K562 (cell line): ENCODE data around the gene TMTC2. TPM values are rescaled to one million over a fixed set of nuclear protein-coding genes. Genes with fewer than 3 reads are reported as not detected.

Experiments used
- ATAC-seq: fragments of 200-7000 bp; cut with Tn5 transposase; 3 replicates; pipeline ENCODE4 v1.9.1; 2020; ENCODE audit warnings: moderate library complexity
- BruUV-seq: library from RNA; stranded (reverse); fragments of 400-500 nt; replicated peaks from 2 replicates; lab custom pipeline; 2021; lab: Mats Ljungman, UMichigan
- CTCF ChIA-PET: fragments of 300-600 bp; formaldehyde crosslinking; extraction: SDS; loops from one replicate; lab custom pipeline; 2021; ENCODE audit warnings: low intra/inter-chr PET ratio; lab: Yijun Ruan, JAX
- POLR2A ChIA-PET: fragments of 300-600, 350-650 bp; sonication (Branson Sonifier 250); formaldehyde crosslinking; extraction: SDS; loops from one replicate; lab custom pipeline; 2021; ENCODE audit warnings: antibody characterized with exemption, inconsistent platforms; lab: Yijun Ruan, JAX
- DNase-seq, 4 experiments: peaks; one replicate each; pipeline versions ENCODE4 v3.0.0 to v3.0.0-alpha.2; 2011 to 2018; ENCODE audit warnings: low spot score in 3 of 4, mixed read lengths in 3 of 4; ENCODE audit errors: extremely low read depth in 1 of 4
- FAIRE-seq: peaks from 2 replicates; lab custom pipeline; 2011; peaks lifted over from hg19 to GRCh38; lab: Jason Lieb, UNC
- H2AFZ ChIP-seq: 2 replicates; pipeline ENCODE4 v1.6.0; 2011; ENCODE audit warnings: low read depth, low read length, control low read depth, inconsistent platforms
- H3K27ac ChIP-seq: fragments of 200-600 bp; 3 replicates; pipeline ENCODE4 v1.8.0; 2011; ENCODE audit warnings: low read depth, mild to moderate bottlenecking, control low read depth, inconsistent platforms, low read length, moderate library complexity, mixed read lengths; ENCODE audit errors: extremely low read depth
- H3K27me3 ChIP-seq, 2 experiments: fragments of 300-600 bp in 1 of 2; 2 replicates in 1 of 2; 3 replicates in 1 of 2; pipeline versions ENCODE4 v1.6.0 to v1.8.0; 2011; ENCODE audit warnings: inconsistent platforms in 2 of 2, low read length in 2 of 2, mild to moderate bottlenecking in 1 of 2, mixed read lengths in 1 of 2, moderate library complexity in 1 of 2; ENCODE audit not compliant: control insufficient read depth in 2 of 2, insufficient read depth in 2 of 2
- H3K36me3 ChIP-seq: fragments of 300-600 bp; 3 replicates; pipeline ENCODE4 v1.8.0; 2011; ENCODE audit warnings: mild to moderate bottlenecking, low read length, inconsistent platforms; ENCODE audit not compliant: control insufficient read depth, insufficient read depth
- H3K4me1 ChIP-seq, 2 experiments: fragments of 200-600 bp in 1 of 2; replicated peaks in 1 of 2; 2 replicates in 1 of 2; 3 replicates in 1 of 2; pipeline versions ENCODE4 v1.5.1 to v1.8.0; 2011; ENCODE audit warnings: inconsistent platforms in 2 of 2, low read length in 2 of 2, mild to moderate bottlenecking in 1 of 2, mixed read lengths in 1 of 2, moderate library complexity in 1 of 2; ENCODE audit not compliant: control insufficient read depth in 2 of 2, insufficient read depth in 2 of 2
- H3K4me2 ChIP-seq: 2 replicates; pipeline ENCODE4 v1.6.1; 2011; ENCODE audit warnings: low read length, control low read depth, inconsistent platforms, mixed read lengths; ENCODE audit not compliant: insufficient read depth
- H3K4me3 ChIP-seq: fragments of 200-600 bp; sonication (generic), shearing (Covaris generic); 2 replicates; pipeline ENCODE4 v1.5.1; 2016; ENCODE audit warnings: control low read depth, inconsistent platforms
- H3K79me2 ChIP-seq: fragments of 200-600 bp; 3 replicates; pipeline ENCODE4 v1.8.0; 2011; ENCODE audit warnings: low read length, inconsistent platforms; ENCODE audit not compliant: control insufficient read depth, insufficient read depth
- H3K9ac ChIP-seq, 2 experiments: 2 replicates each; pipeline versions ENCODE4 v1.6.0 to v1.6.1; 2011; ENCODE audit warnings: low read depth in 2 of 2, low read length in 2 of 2, control low read depth in 1 of 2, inconsistent platforms in 1 of 2, mild to moderate bottlenecking in 1 of 2, mixed read lengths in 1 of 2; ENCODE audit not compliant: insufficient read depth in 1 of 2
- H3K9me1 ChIP-seq: one replicate; pipeline ENCODE4 v1.6.0; 2011; ENCODE audit warnings: inconsistent platforms, mild to moderate bottlenecking, low read length, moderate library complexity; ENCODE audit not compliant: control insufficient read depth, insufficient read depth
- H3K9me3 ChIP-seq: replicated peaks from 2 replicates; pipeline ENCODE4 v1.5.1; 2011; ENCODE audit warnings: low read depth, low read length, inconsistent platforms; ENCODE audit not compliant: control insufficient read depth, insufficient read depth
- H4K20me1 ChIP-seq: replicated peaks from 2 replicates; pipeline ENCODE4 v1.6.1; 2011; ENCODE audit warnings: low read length, inconsistent platforms, mixed read lengths; ENCODE audit not compliant: control insufficient read depth, insufficient read depth
- C11orf30 ChIP-seq: fragments of 450-650 bp; IDR thresholded peaks from 2 replicates; pipeline ENCODE4 v1.6.1; 2016; ENCODE audit warnings: low read depth, mild to moderate bottlenecking
- DDX20 ChIP-seq: fragments of 450-650 bp; IDR thresholded peaks from 2 replicates; pipeline ENCODE4 v1.6.1; 2016; ENCODE audit warnings: missing genetic modification characterization, low read depth, mild to moderate bottlenecking, missing compliant biosample characterization, moderate library complexity
- EP400 ChIP-seq: fragments of 450-650 bp; IDR thresholded peaks from 2 replicates; pipeline ENCODE4 v1.6.1; 2017; ENCODE audit warnings: antibody characterized with exemption, mild to moderate bottlenecking, moderate library complexity
- FOXA1 ChIP-seq: fragments of 450-650 bp; IDR thresholded peaks from 2 replicates; pipeline ENCODE4 v1.6.1; 2016; ENCODE audit warnings: mild to moderate bottlenecking, borderline replicate concordance
- HDAC2 ChIP-seq: fragments of 450-650 bp; IDR thresholded peaks from 2 replicates; pipeline ENCODE4 v1.6.1; 2016; ENCODE audit warnings: mild to moderate bottlenecking
- HLTF ChIP-seq: fragments of 450-650 bp; IDR thresholded peaks from 2 replicates; pipeline ENCODE4 v1.6.1; 2016
- KAT2B ChIP-seq: IDR thresholded peaks from one replicate; pipeline ENCODE4 v1.6.1; 2012; ENCODE audit warnings: low read depth, mild to moderate bottlenecking, control low read depth, inconsistent platforms, low read length, moderate library complexity
- MAFG ChIP-seq: fragments of 450-650 bp; conservative IDR thresholded peaks from 2 replicates; pipeline ENCODE4 v1.6.1; 2016; ENCODE audit warnings: missing genetic modification characterization, missing compliant biosample characterization
- NFE2 ChIP-seq: IDR thresholded peaks from 2 replicates; pipeline ENCODE4 v1.6.1; 2014; ENCODE audit warnings: antibody characterized with exemption, low read depth
- NFIC ChIP-seq: fragments of 450-650 bp; IDR thresholded peaks from 2 replicates; pipeline ENCODE4 v1.6.1; 2017; ENCODE audit warnings: mild to moderate bottlenecking, inconsistent platforms
- RBM15 ChIP-seq: fragments of 200-400 bp; formaldehyde crosslinking; IDR thresholded peaks from 2 replicates; pipeline ENCODE4 v1.6.1; 2018; ENCODE audit warnings: mild to moderate bottlenecking, low read length, moderate library complexity; ENCODE audit not compliant: insufficient read depth
- RBM17 ChIP-seq: fragments of 200-400 bp; formaldehyde crosslinking; IDR thresholded peaks from 2 replicates; pipeline ENCODE4 v1.6.1; 2017; ENCODE audit warnings: low read depth, mild to moderate bottlenecking, low read length, borderline replicate concordance
- SAFB2 ChIP-seq: fragments of 200-400 bp; formaldehyde crosslinking; IDR thresholded peaks from 2 replicates; pipeline ENCODE4 v1.6.1; 2018; ENCODE audit warnings: borderline replicate concordance, low read length, low read depth, moderate library complexity; ENCODE audit not compliant: severe bottlenecking
- VEZF1 ChIP-seq: fragments of 200-800 bp; sonication (Bioruptor generic); IDR thresholded peaks from 2 replicates; pipeline ENCODE4 v1.6.1; 2017; ENCODE audit warnings: missing genetic modification characterization, missing compliant biosample characterization
- ZNF316 ChIP-seq: fragments of 450-650 bp; IDR thresholded peaks from 2 replicates; pipeline ENCODE4 v1.6.1; 2016
- ZNF324 ChIP-seq: fragments of 250-450 bp; sonication (Bioruptor Pico); IDR thresholded peaks from 2 replicates; pipeline ENCODE4 v1.4.0; 2020; ENCODE audit warnings: mild to moderate bottlenecking
- WGBS: fragments of 100-300 bp; shearing (Covaris generic); methylation state at CpG from one replicate; pipeline ENCODE4 v1.1.6; 2016; ENCODE audit warnings: low coverage, mixed read lengths; ENCODE audit not compliant: insufficient coverage; ENCODE audit errors: missing lambda C conversion rate; 5-methylcytosine and 5-hydroxymethylcytosine counted together
- in situ Hi-C: fragments of 300-500 bp; cut with MboI; formaldehyde crosslinking; loops from 4 replicates; pipeline ENCODE4 v1.15.0; 2018; ENCODE audit warnings: inconsistent platforms, mixed read lengths
- intact Hi-C: fragments of 100-400 bp; cut with micrococcal nuclease; formaldehyde crosslinking; loops from 2 replicates; pipeline ENCODE4 v1.14.2; 2022
- polyA plus RNA-seq, 8 experiments: library from polyadenylated mRNA; depleted of rRNA in 4 of 8; stranded (reverse) in 5 of 8; unstranded in 3 of 8; fragments of >200 nt; fragmentation: Nextera tagmentation in 2 of 8; fragmentation: Illumina TruSeq in 1 of 8; extraction: Ambion mirVana in 2 of 8; extraction: Trizol in 1 of 8; gene quantifications; 2 replicates each; pipeline versions ENCODE4 v1.2.1 to v1.2.3, GENCODE V29; 2011 to 2014; ENCODE audit warnings: inconsistent platforms in 1 of 8, missing spikeins in 1 of 8
- total RNA-seq, 7 experiments: library from RNA; depleted of rRNA in 6 of 7; stranded (reverse); fragments of >200 nt in 6 of 7; fragmentation: Illumina TruSeq in 2 of 7; extraction: Trizol in 2 of 7; gene quantifications; 2 replicates each; pipeline versions ENCODE4 v1.2.1 to v1.2.3, GENCODE V29; 2011 to 2021; ENCODE audit warnings: low replicate concordance in 1 of 7

The TMTC2 gene
- total and polyA plus RNA-seq, 9 of the 15 experiments (the other 6 are each of a cell fraction or from before 2014, with no cell fraction given), result 0.29 to 1.1 (median 0.55) TPM

DNA sequence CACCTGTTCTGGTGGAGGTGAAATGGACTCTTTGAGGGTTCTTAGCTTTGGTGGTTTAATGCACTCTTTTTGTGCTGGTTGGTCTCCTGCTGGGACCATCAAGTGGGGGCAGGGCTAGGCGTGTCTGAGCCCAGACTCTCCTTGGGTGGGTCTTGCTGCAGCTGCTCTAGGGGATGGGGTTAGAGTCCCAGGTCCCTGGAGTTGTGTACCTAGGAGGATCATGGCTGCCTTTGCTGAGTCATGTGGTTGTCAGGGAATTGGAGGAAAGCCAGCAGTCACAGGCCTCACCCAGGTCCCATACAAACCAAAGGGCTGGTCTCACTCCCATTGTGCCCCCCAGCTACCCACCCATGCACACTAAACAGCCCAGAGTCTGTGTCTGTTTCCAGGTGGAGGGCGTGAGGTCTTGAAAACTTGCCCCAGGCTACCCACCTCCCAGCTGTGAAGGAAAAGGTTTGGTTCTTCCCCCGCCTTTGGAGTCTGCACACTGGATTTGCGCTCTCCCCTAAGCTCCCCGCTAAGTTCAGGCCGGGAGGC, 387.7 kb downstream of the TMTC2 start:
- no peak for ATAC-seq
- 42% methylated on average over 4 of the region's 6 CpGs for WGBS
- TF ChIP-seq RBM17 (no peak), C11orf30 (peak; percentile 38; the same call in 1 of the 2 replicates), ZNF316 (peak; percentile 48; the same call in 1 of the 2 replicates), RBM15 (no peak), FOXA1 (no peak), VEZF1 (CRISPR knock-in tag) (no peak), NFIC (peak; percentile 48; the same call in 1 of the 2 replicates), SAFB2 (no peak), DDX20 (no peak), ZNF324 (CRISPR knock-in tag) (no peak), HDAC2 (no peak), HLTF (no peak), EP400 (no peak), KAT2B (no peak), MAFG (tag) (0 out of 2 replicates have a peak, but pooled peaks have one; percentile 8), NFE2 (0 out of 2 replicates have a peak, but pooled peaks have one; percentile 26)
- TF ChIP-seq, all 486 proteins: peak for 5
- ChIA-PET POLR2A (interaction anchor here (0.6 to 1.5 kb wide), 2 partner anchors 11 to 74 kb away, joined by 3 to 5 read pairs; no protein-coding TSS in a partner anchor), CTCF (no interaction called here)
- Histone ChIP-seq H3K9ac (no peak overlapping the region), H3K79me2 (no peaks in the 10 kb centered on the region), H3K9me3 (no peaks in the 10 kb centered on the region), H3K4me2 (no peak overlapping the region), H4K20me1 (no peaks in the 10 kb centered on the region), H3K27me3 (no peaks in the 10 kb centered on the region), H3K4me1 (no peaks in the 10 kb centered on the region; a peak in 1 of 5 replicates), H3K36me3 (no peaks in the 10 kb centered on the region), H3K9me1 (no peaks in the 10 kb centered on the region), H3K27ac (no peak overlapping the region), H3K4me3 (no peak overlapping the region), H2AFZ (no peak overlapping the region)
- BruUV-seq, result no TSS peak
- intact Hi-C loops (no loop called here), in situ Hi-C loops (no loop called here)
- peak in 1 of 4 experiments; percentile 17 for DNase-seq
- FAIRE-seq, result no peak
